GM19193 (cell line): ENCODE results near the gene PNLIPRP3.

Experiments
- POLR2A ChIP-seq: IDR thresholded peaks from 4 replicates; pipeline ENCODE4 v1.6.1; 2011; ENCODE audit not compliant: insufficient read depth, insufficient read length; ENCODE audit errors: extremely low read depth

PNLIPRP3 gene

GRCh38 chr10:116427671-116428070 lies at the start of gene PNLIPRP3:
PNLIPRP3 (plus strand) TSS chr10:116427847; CDS start chr10:116428013, 166 bp downstream.
- TF ChIP-seq POLR2A: no peak

- no peak for TF ChIP-seq POLR2A
Measured at GRCh38 chr10:116382290-116382689, 45.4 kb upstream of the PNLIPRP3 start.

GRCh38 chr10:116385311-116385710 lies 42.3 kb upstream of the PNLIPRP3 start:
- TF ChIP-seq POLR2A: no peak

DNA sequence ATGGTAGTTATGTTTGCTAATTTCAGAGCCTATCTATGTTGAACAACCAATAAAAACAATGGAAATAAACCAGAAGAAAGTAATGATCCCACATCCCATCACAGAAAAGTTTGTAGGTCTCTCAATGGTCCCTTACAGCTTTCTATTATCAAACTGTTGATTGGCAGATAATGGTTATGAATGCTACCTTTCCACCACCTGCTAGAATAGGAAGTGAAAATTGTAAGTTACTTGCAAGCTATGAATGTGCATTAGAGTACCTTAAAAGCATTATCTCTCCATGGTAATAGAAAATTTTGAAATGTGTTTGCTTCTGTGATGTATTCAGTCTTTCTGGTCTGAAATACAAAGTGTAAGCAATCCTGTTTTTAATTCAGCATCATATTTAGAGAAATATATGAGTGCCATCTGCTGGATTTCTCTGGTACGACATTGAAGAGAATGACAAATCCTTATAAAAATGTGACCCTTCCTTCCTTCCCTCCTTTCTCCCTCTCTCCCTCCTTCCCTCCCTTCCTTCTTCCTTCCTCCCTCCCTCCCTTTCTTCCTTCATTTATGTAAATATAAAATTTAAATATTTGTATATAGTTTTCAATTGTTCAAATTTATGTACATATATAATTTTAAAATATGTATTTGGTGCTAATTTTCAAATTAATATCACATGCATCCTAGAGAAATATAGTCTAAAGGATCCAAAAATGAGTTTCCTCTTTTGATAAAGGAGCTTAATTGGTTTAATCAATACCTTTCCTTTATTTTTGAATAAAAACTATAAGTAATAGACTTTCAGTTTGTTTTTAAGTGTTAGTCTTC lies 41.4 kb upstream of the PNLIPRP3 start:
- TF ChIP-seq POLR2A: no peak

DNA sequence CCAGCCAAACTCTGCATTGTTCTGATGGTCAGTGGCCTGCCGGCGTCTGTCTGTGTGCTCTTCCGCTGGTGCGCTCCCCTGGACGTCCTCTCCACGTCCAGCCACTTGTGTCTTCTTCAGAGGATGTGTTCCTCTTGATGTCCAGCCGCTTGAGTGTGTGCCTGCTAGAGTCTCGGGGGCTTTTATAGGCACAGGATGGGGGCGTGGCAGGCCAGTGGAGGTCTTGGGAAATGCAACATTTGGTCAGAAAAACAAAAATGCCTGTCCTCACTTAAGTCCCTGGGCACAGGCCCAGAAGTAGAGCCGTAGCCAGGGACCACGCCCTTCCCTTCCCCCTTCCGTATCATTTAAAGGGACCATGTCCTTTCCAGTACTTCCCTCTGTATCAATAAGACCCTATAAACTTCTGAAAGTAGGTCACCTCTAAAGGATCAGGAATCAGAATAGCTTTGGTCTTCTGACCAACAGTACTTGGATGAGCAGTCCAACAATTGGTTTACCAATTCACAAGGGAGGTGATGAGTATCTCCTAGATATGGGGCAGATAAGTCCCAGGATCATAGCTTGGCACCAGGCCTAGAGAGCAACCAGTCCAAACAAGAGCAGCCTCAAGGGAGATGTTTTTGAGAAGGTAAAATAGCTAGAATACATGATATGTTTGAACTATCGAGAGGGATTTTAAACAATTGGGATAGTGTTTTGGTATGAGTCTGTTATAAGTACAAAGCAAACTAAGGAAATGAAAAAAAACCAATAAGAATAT lies 32.2 kb upstream of the PNLIPRP3 start:
- TF ChIP-seq POLR2A: no peak

GRCh38 chr10:116398224-116398623 lies 29.4 kb upstream of the PNLIPRP3 start:
- no peak for TF ChIP-seq POLR2A

GRCh38 chr10:116402858-116403257 lies 24.8 kb upstream of the PNLIPRP3 start:
- no peak for TF ChIP-seq POLR2A

DNA sequence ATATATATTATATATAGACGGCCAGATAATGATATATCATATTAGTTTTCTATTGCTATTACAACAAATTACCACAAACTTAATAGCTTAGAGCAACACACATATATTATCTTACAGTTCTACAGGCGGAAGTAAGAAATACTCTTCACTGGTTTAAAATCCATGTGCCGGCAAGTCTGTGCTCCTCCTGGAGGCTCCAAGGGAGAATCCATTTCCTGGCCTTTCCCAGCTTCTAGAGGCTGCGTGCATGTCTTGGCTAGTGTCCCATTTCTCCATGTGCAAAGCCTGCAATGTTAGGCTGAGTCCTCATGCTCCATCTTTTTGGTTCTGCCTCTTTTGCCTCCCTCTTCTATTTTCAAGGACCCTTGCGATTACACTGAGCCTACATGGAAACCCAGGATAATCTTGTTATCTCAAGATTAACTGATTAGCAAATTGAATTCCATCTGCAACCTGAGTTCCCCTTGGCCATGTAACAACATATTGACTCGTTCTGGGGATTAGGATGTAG lies 23.9 kb upstream of the PNLIPRP3 start:
- no peak for TF ChIP-seq POLR2A

DNA sequence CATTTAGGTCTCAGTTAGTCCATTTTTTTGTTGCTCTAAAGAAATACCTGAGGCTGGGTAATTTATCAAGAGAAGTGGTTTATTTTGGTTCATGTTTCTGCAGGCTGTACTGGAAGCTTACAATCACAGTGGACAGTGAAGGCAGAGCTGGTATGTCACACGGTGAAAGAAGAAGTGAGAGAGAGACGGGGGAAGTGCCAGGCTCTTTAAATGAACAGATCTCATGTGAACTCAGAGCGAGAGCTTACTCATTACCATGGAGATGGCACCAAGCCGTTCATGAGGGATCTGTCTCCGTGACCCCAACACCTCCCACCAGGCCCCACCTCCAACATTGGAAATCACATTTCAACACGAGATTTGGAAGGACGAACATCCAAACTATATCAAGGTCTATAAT lies 18.9 kb upstream of the PNLIPRP3 start:
- no peak for TF ChIP-seq POLR2A

DNA sequence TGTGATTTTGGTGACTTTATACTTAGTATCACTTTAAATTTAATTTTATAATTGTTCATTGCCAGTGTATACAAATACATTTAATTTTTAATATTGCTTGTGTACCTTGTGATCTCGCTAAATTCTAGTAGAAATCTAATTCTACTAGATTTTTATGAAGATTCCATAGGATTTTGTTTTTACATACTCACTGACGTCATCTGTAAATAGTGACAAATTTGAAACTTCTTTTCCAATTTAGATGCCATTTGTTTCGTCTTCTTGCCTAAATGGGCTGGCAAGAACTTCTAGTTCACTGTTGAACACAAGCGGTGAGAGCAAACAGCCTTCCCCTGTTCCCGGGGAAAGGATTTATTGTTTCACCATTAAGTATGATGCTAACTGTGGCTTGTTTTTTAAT lies 17.3 kb upstream of the PNLIPRP3 start:
- TF ChIP-seq POLR2A: no peak

DNA sequence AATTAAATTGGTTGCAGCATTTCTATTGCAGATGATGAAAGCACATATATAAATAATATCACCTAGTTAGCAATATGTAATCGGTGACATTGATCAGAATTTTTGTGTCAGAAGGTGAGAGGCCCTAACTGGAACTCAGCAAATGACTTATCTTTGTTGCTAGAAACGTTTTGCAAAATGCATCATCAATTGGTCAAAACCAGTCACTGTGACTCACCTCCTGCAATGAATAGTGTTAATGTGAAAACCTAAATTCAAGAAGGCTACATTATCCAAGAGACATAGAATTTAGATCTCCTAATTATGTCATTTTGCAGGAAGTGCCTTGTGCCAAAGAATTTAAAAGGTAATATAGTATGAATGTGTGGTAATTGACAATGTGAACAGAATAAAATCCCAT lies 9.8 kb upstream of the PNLIPRP3 start:
- no peak for TF ChIP-seq POLR2A

DNA sequence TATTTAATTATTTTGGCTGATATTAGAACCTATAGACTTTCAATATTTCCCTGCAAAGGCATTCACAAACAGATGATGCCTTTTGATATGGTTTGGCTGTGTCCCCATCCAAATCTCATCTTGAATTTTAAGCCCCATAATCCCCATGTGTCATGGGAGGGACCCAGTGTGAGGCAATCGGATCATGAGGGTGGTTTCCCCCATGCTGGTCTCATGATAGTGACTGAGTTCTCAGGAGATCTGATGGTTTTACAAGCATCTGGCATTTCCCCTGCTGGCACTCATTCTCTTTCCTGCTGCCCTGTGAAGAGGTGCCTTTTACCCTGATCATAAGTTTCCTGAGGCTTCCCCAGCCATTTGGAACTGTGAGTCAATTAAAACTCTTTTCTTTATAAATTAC lies 9.3 kb upstream of the PNLIPRP3 start:
- TF ChIP-seq POLR2A: no peak

DNA sequence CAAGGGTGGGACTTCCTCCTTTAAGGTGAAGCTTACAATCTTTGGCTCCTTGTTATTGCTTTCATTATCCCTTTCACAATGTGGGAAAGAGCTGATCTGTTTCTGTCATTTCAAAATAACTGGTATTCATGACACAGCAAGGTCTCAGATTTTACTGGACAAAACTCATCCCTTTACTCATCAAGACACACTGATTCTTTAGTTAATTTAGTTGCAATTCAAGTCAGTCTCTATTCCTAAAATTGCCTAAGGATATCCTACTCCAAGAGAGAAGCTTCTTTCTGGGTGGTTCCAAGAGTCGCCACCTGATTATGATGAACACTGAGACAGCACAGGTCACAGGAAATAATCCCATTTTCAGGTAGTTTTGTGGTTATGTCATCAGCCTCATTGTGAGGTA lies 5.8 kb upstream of the PNLIPRP3 start:
- no peak for TF ChIP-seq POLR2A

- TF ChIP-seq POLR2A: no peak
Measured at GRCh38 chr10:116429288-116429977, 1.8 kb downstream of the PNLIPRP3 start.

- TF ChIP-seq POLR2A: no peak
Measured at GRCh38 chr10:116430288-116430687, 2.6 kb downstream of the PNLIPRP3 start.
